OCI-LY3 (cell line): ENCODE measurements around the gene FLVCR2.

Experiments
- CTCF ChIP-seq: fragments of 200-600, 300-600 bp; sonication (generic); IDR thresholded peaks from 2 replicates; pipeline ENCODE4 v1.5.1; 2014; ENCODE audit warnings: antibody characterized with exemption, low read length, low read depth
- EZH2phosphoT487 ChIP-seq: fragments of 200-600 bp; shearing (Covaris generic); IDR thresholded peaks from 2 replicates; pipeline ENCODE4 v1.6.1; 2018; ENCODE audit warnings: antibody characterized with exemption, mixed run types, low read depth

GRCh38 chr14:75558440-75558839 is 20.0 kb upstream of the FLVCR2 start:
- TF ChIP-seq CTCF (no peak), EZH2phosphoT487 (no peak)
